ENCODE measurements around the gene SURF6.
A peak's percentile ranks its signal among the peaks of the same experiment; 100 is the strongest.
"Not testable (repeated sequence)": the region's sequence is repeated elsewhere in the genome, so short reads cannot be mapped to it uniquely, and the experiment has no call there.

Gene SURF6

GRCh38 chr9:133323211-133323610 is 12.8 kb downstream of the SURF6 start:
- POLR2A ChIA-PET = no interaction called here
- Histone ChIP-seq H3K36me3 (ENCODE audit: control insufficient read depth in 4 of 4, insufficient read depth in 4 of 4, low read length in 3 of 4) (no peaks in the 10 kb centered on the region), H3K27ac (ENCODE audit: insufficient read depth in 1 of 2, low read depth in 1 of 2, low read length in 2 of 2, poor library complexity in 1 of 2, severe bottlenecking in 2 of 2) (no peak overlapping the region), H3K4me3 (ENCODE audit: control insufficient read depth in 1 of 7, extremely low read depth in 1 of 7, insufficient read depth in 4 of 7, low read depth in 2 of 7, low read length in 6 of 7) (no peak overlapping the region), H3K4me1 (ENCODE audit: control extremely low read depth in 1 of 4, control insufficient read depth in 4 of 4, insufficient read depth in 4 of 4, low read length in 3 of 4) (no peaks in the 10 kb centered on the region), H3K27me3 (replicated peaks in 2 of 5; ENCODE audit: control insufficient read depth in 4 of 5, insufficient read depth in 5 of 5, low read length in 4 of 5) (no peaks in the 10 kb centered on the region), H3K9me3 (ENCODE audit: control extremely low read depth in 1 of 5, control insufficient read depth in 4 of 5, insufficient read depth in 2 of 5, low read depth in 1 of 5, low read length in 4 of 5) (no peaks in the 10 kb centered on the region)
- WGBS (ENCODE audit: insufficient coverage) = 94% methylated on average over 7 of the region's 10 CpGs
- DNase-seq = no peak
- CTCF ChIA-PET = no interaction called here

DNA sequence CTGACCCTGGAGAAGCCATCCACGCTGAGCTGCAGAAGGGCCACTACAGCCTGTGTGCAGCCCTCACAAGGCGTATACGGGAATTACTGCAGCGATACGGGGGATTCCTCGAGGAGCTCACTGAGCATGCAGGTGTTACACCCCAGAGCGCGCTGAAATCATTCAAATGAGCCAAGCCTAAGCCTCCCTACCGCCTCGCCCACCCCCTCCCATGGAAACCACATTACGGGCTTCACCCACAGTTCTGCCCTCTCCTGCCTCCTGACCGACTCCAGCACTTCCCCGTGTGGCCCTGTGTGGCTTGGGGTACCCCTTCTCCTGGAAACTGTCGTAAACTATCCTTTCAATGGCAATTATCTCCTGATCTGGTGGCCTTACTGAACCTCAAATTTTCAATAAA is 13.3 kb downstream of the SURF6 start:
- Histone ChIP-seq H3K4me1 (ENCODE audit: control extremely low read depth in 1 of 4, control insufficient read depth in 4 of 4, insufficient read depth in 4 of 4, low read length in 3 of 4) (no peaks in the 10 kb centered on the region), H3K27ac (ENCODE audit: insufficient read depth in 1 of 2, low read depth in 1 of 2, low read length in 2 of 2, poor library complexity in 1 of 2, severe bottlenecking in 2 of 2) (no peak overlapping the region), H3K4me3 (ENCODE audit: control insufficient read depth in 1 of 7, extremely low read depth in 1 of 7, insufficient read depth in 4 of 7, low read depth in 2 of 7, low read length in 6 of 7) (no peak overlapping the region), H3K36me3 (ENCODE audit: control insufficient read depth in 4 of 4, insufficient read depth in 4 of 4, low read length in 3 of 4) (no peaks in the 10 kb centered on the region), H3K9me3 (ENCODE audit: control extremely low read depth in 1 of 5, control insufficient read depth in 4 of 5, insufficient read depth in 2 of 5, low read depth in 1 of 5, low read length in 4 of 5) (no peaks in the 10 kb centered on the region), H3K27me3 (replicated peaks in 2 of 5; ENCODE audit: control insufficient read depth in 4 of 5, insufficient read depth in 5 of 5, low read length in 4 of 5) (no peaks in the 10 kb centered on the region)
- CTCF ChIA-PET = interaction anchor here (0.9 kb wide), 1 partner anchor 137 kb away, joined by 3 read pairs; no protein-coding TSS in a partner anchor
- DNase-seq = peak in 1 of 3 donors; percentile 28
- POLR2A ChIA-PET = no interaction called here
- WGBS (ENCODE audit: insufficient coverage) = 62% methylated on average over 14 of the region's 14 CpGs

GRCh38 chr9:133321411-133321935 is 14.5 kb downstream of the SURF6 start:
- no peak overlapping the region for H3K27ac ChIP-seq (ENCODE audit: insufficient read depth in 1 of 2, low read depth in 1 of 2, low read length in 2 of 2, poor library complexity in 1 of 2, severe bottlenecking in 2 of 2)
- no peaks in the 10 kb centered on the region for H3K27me3 ChIP-seq (replicated peaks in 2 of 5; ENCODE audit: control insufficient read depth in 4 of 5, insufficient read depth in 5 of 5, low read length in 4 of 5)
- no peaks in the 10 kb centered on the region for H3K4me1 ChIP-seq (ENCODE audit: control extremely low read depth in 1 of 4, control insufficient read depth in 4 of 4, insufficient read depth in 4 of 4, low read length in 3 of 4)
- no peak overlapping the region for H3K4me3 ChIP-seq (ENCODE audit: control insufficient read depth in 1 of 7, extremely low read depth in 1 of 7, insufficient read depth in 4 of 7, low read depth in 2 of 7, low read length in 6 of 7)
- WGBS (ENCODE audit: insufficient coverage) = 100% methylated on average over 5 of the region's 13 CpGs
- no peaks in the 10 kb centered on the region for H3K36me3 ChIP-seq (ENCODE audit: control insufficient read depth in 4 of 4, insufficient read depth in 4 of 4, low read length in 3 of 4)
- ChIA-PET POLR2A (no interaction called here), CTCF (interaction anchor here (0.9 to 1.7 kb wide), 2 partner anchors 134 to 135 kb away, joined by 3 to 4 read pairs; no protein-coding TSS in a partner anchor)
- no peaks in the 10 kb centered on the region for H3K9me3 ChIP-seq (ENCODE audit: control extremely low read depth in 1 of 5, control insufficient read depth in 4 of 5, insufficient read depth in 2 of 5, low read depth in 1 of 5, low read length in 4 of 5)
- DNase-seq = no peak

DNA sequence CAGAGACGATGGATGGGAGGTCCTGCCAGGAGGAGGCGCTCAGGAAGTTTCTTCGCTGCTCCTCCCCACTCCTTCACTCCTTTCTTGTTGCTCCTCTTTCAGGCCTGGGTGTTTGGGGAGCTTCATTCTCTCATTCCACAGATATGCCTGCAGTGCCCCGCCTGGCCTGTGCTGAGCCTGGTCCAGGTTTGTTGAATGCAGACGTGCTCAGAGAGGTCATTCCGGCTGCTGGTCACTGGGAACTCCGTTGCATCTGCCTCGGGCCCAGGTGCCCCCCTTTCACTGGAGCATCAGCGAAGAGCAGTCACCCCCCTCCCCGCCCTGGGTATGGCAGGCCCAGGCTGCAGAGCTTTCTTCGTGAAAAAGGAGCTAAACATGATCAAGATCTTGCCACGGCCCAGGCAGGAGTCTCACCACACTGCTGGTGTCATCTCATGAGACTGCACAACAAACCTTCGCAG is 15.5 kb downstream of the SURF6 start:
- CTCF ChIA-PET = interaction anchor here (0.6 to 1.7 kb wide), 3 partner anchors 9 to 133 kb away, joined by 3 to 4 read pairs (median 3); no protein-coding TSS in a partner anchor
- H3K27ac ChIP-seq (ENCODE audit: insufficient read depth in 1 of 2, low read depth in 1 of 2, low read length in 2 of 2, poor library complexity in 1 of 2, severe bottlenecking in 2 of 2) = no peak overlapping the region
- POLR2A ChIA-PET = no interaction called here
- H3K9me3 ChIP-seq (ENCODE audit: control extremely low read depth in 1 of 5, control insufficient read depth in 4 of 5, insufficient read depth in 2 of 5, low read depth in 1 of 5, low read length in 4 of 5) = no peaks in the 10 kb centered on the region
- no peak for DNase-seq
- H3K4me1 ChIP-seq (ENCODE audit: control extremely low read depth in 1 of 4, control insufficient read depth in 4 of 4, insufficient read depth in 4 of 4, low read length in 3 of 4) = no peaks in the 10 kb centered on the region
- WGBS (ENCODE audit: insufficient coverage) = 95% methylated on average over 13 of the region's 13 CpGs
- H3K36me3 ChIP-seq (ENCODE audit: control insufficient read depth in 4 of 4, insufficient read depth in 4 of 4, low read length in 3 of 4) = no peaks in the 10 kb centered on the region
- no peaks in the 10 kb centered on the region for H3K27me3 ChIP-seq (replicated peaks in 2 of 5; ENCODE audit: control insufficient read depth in 4 of 5, insufficient read depth in 5 of 5, low read length in 4 of 5)
- no peak overlapping the region for H3K4me3 ChIP-seq (ENCODE audit: control insufficient read depth in 1 of 7, extremely low read depth in 1 of 7, insufficient read depth in 4 of 7, low read depth in 2 of 7, low read length in 6 of 7)

DNA sequence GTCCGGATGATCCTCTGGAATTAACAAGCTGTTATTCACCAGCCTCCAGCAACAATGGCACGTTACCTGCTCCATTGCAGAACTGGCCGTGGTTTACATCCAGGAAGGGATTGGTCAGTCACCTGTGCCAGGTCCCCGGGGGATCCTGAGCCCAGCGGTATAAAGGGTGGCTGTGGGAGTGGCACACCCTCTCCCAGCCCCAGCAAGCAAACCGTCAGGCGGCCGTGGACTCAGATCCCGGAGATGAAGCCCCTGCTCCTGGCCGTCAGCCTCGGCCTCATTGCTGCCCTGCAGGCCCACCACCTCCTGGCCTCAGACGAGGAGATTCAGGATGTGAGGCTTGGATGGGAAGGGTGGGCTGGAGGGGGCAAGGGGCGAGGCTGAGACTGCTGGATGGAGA is 18.4 kb downstream of the SURF6 start:
- H3K27me3 ChIP-seq (replicated peaks in 2 of 5; ENCODE audit: control insufficient read depth in 4 of 5, insufficient read depth in 5 of 5, low read length in 4 of 5); H3K9me3 ChIP-seq (ENCODE audit: control extremely low read depth in 1 of 5, control insufficient read depth in 4 of 5, insufficient read depth in 2 of 5, low read depth in 1 of 5, low read length in 4 of 5); H3K4me1 ChIP-seq (ENCODE audit: control extremely low read depth in 1 of 4, control insufficient read depth in 4 of 4, insufficient read depth in 4 of 4, low read length in 3 of 4); H3K36me3 ChIP-seq (ENCODE audit: control insufficient read depth in 4 of 4, insufficient read depth in 4 of 4, low read length in 3 of 4); H3K27ac ChIP-seq (ENCODE audit: insufficient read depth in 1 of 2, low read depth in 1 of 2, low read length in 2 of 2, poor library complexity in 1 of 2, severe bottlenecking in 2 of 2); CTCF ChIA-PET; H3K4me3 ChIP-seq (ENCODE audit: control insufficient read depth in 1 of 7, extremely low read depth in 1 of 7, insufficient read depth in 4 of 7, low read depth in 2 of 7, low read length in 6 of 7); DNase-seq; POLR2A ChIA-PET: not testable (repeated sequence)
- 100% methylated on average over 3 of the region's 13 CpGs for WGBS (ENCODE audit: insufficient coverage)

- WGBS (ENCODE audit: insufficient coverage) = no CpG with 5 or more reads among the region's 2 CpGs
- POLR2A ChIA-PET = no interaction called here
These were observed 20.0 kb downstream of the SURF6 start for GRCh38 chr9:133315997-133316396.

GRCh38 chr9:133309608-133310007 is 26.4 kb downstream of the SURF6 start:
- ChIA-PET POLR2A (no interaction called here), CTCF (no interaction called here)
- H3K4me1 ChIP-seq (ENCODE audit: control extremely low read depth in 1 of 4, control insufficient read depth in 4 of 4, insufficient read depth in 4 of 4, low read length in 3 of 4) = no peaks in the 10 kb centered on the region
- no peak overlapping the region for H3K27ac ChIP-seq (ENCODE audit: insufficient read depth in 1 of 2, low read depth in 1 of 2, low read length in 2 of 2, poor library complexity in 1 of 2, severe bottlenecking in 2 of 2)
- no peak overlapping the region for H3K4me3 ChIP-seq (ENCODE audit: control insufficient read depth in 1 of 7, extremely low read depth in 1 of 7, insufficient read depth in 4 of 7, low read depth in 2 of 7, low read length in 6 of 7)
- no peaks in the 10 kb centered on the region for H3K36me3 ChIP-seq (ENCODE audit: control insufficient read depth in 4 of 4, insufficient read depth in 4 of 4, low read length in 3 of 4)
- WGBS (ENCODE audit: insufficient coverage) = 80% methylated on average over 1 of the region's 6 CpGs
- H3K27me3 ChIP-seq (replicated peaks in 2 of 5; ENCODE audit: control insufficient read depth in 4 of 5, insufficient read depth in 5 of 5, low read length in 4 of 5) = peaks cover 0 to 2% (median 0%) of the 10 kb centered on the region in 5 experiments
- DNase-seq = no peak
- no peaks in the 10 kb centered on the region for H3K9me3 ChIP-seq (ENCODE audit: control extremely low read depth in 1 of 5, control insufficient read depth in 4 of 5, insufficient read depth in 2 of 5, low read depth in 1 of 5, low read length in 4 of 5)

More at GRCh38 chr9:133315997-133316396, 20.0 kb downstream of the SURF6 start:
- CTCF ChIA-PET = no interaction called here
- no peaks in the 10 kb centered on the region for H3K9me3 ChIP-seq (ENCODE audit: control extremely low read depth in 1 of 5, control insufficient read depth in 4 of 5, insufficient read depth in 2 of 5, low read depth in 1 of 5, low read length in 4 of 5)
- no peaks in the 10 kb centered on the region for H3K4me1 ChIP-seq (ENCODE audit: control extremely low read depth in 1 of 4, control insufficient read depth in 4 of 4, insufficient read depth in 4 of 4, low read length in 3 of 4)
- no peak overlapping the region for H3K27ac ChIP-seq (ENCODE audit: insufficient read depth in 1 of 2, low read depth in 1 of 2, low read length in 2 of 2, poor library complexity in 1 of 2, severe bottlenecking in 2 of 2)
- no peak for DNase-seq
- H3K4me3 ChIP-seq (ENCODE audit: control insufficient read depth in 1 of 7, extremely low read depth in 1 of 7, insufficient read depth in 4 of 7, low read depth in 2 of 7, low read length in 6 of 7) = no peak overlapping the region
- H3K27me3 ChIP-seq (replicated peaks in 2 of 5; ENCODE audit: control insufficient read depth in 4 of 5, insufficient read depth in 5 of 5, low read length in 4 of 5) = no peaks in the 10 kb centered on the region
- H3K36me3 ChIP-seq (ENCODE audit: control insufficient read depth in 4 of 4, insufficient read depth in 4 of 4, low read length in 3 of 4) = no peaks in the 10 kb centered on the region
